ENCODE data around the gene HIGD1A. TPM values are rescaled to one million over a fixed set of nuclear protein-coding genes. Genes with fewer than 3 reads are reported as not detected.

HIGD1A gene
- total and polyA plus RNA-seq, 2 of the 4 experiments (the other 2 are of a cell fraction) = 86.6 to 137 TPM

DNA sequence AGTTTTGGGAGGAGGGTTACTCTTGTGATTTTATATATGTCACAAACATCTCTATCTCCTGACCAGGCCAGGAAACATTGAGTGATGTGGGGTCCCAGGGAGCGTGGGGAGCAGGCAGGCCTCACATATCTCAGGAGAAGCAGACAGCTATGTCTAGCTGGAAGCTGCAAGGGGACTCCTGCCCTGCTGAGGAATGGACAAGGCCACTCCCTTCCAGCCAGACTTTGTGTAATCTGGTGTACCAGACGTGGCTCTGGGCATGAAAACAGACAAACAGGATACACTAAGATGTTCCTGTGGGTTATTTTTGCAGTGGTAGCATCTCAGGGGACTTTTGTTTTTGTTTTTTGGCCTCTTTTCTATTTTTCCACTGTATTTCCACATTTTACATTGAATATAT lies 48.2 kb upstream of the HIGD1A start:
- Histone ChIP-seq H3K9ac (ENCODE audit: low read depth, low read length) (no peak overlapping the region), H3K14ac (replicated peaks; ENCODE audit: low read depth, low read length) (no peak overlapping the region), H3K79me1 (ENCODE audit: low read depth in 1 of 2, low read length in 2 of 2) (no peaks in the 10 kb centered on the region), H3K4me2 (ENCODE audit: low read depth, low read length) (no peak overlapping the region), H3K4ac (ENCODE audit: low read depth, low read length) (no peak overlapping the region), H3K27me3 (ENCODE audit: control insufficient read depth, insufficient read depth, low read length) (peaks cover 44% of the 10 kb centered on the region), H3K18ac (ENCODE audit: low read depth, low read length) (no peak overlapping the region), H2BK5ac (ENCODE audit: low read depth, low read length, poor library complexity, severe bottlenecking) (no peak overlapping the region), H3K4me1 (ENCODE audit: control insufficient read depth, insufficient read depth, low read length) (no peaks in the 10 kb centered on the region), H3K27ac (ENCODE audit: insufficient read depth, low read length) (no peak overlapping the region), H3K36me3 (ENCODE audit: control insufficient read depth, insufficient read depth, low read length) (no peaks in the 10 kb centered on the region), H3K9me3 (ENCODE audit: control insufficient read depth, insufficient read depth, low read length) (no peaks in the 10 kb centered on the region), H3K4me3 (ENCODE audit: insufficient read depth, low read depth, low read length) (no peak overlapping the region), H2AFZ (replicated peaks; ENCODE audit: low read length, poor library complexity) (no peak overlapping the region), H2AK9ac (replicated peaks; ENCODE audit: low read depth, low read length, poor library complexity) (no peak overlapping the region), H4K91ac (ENCODE audit: insufficient read depth, low read depth, low read length) (no peak overlapping the region), H3K23ac (ENCODE audit: low read depth, low read length) (no peak overlapping the region), H2BK20ac (ENCODE audit: low read depth, low read length) (no peak overlapping the region), H4K20me1 (ENCODE audit: insufficient read depth, low read length) (no peaks in the 10 kb centered on the region), H3K9me1 (ENCODE audit: insufficient read depth, low read length) (no peaks in the 10 kb centered on the region), H3K56ac (ENCODE audit: extremely low read depth, insufficient read depth, low read length) (no peak overlapping the region), H2AK5ac (ENCODE audit: low read depth, low read length) (no peak overlapping the region), H2BK15ac (ENCODE audit: low read depth, low read length) (no peak overlapping the region), H2BK120ac (ENCODE audit: low read depth, low read length) (no peak overlapping the region), H4K8ac (ENCODE audit: low read depth in 2 of 2, low read length in 2 of 2) (no peak overlapping the region), H4K5ac (ENCODE audit: low read depth, low read length) (no peak overlapping the region)
- in situ Hi-C loops (cut with MboI; ENCODE audit: low sequenced_read_pairs) (no loop called here), dilution Hi-C loops (cut with HindIII; ENCODE audit: low sequenced_read_pairs, unreplicated experiment) (no loop called here), intact Hi-C loops (cut with micrococcal nuclease) (no loop called here)
- ChIA-PET CTCF (interaction anchor here (1.0 kb wide), 1 partner anchor 13 kb away, joined by 3 read pairs; no protein-coding TSS in a partner anchor), POLR2A (ENCODE audit: unreplicated experiment) (no interaction called here)
- WGBS, 2 experiments (ENCODE audit: extremely low coverage in 2 of 2, insufficient read length in 1 of 2) = 0% methylated on average over 1 of the region's 2 CpGs; no CpG with 5 or more reads in 1 of the 2 experiments
- DNase-seq (no peak), ATAC-seq (ENCODE audit: low read depth) (no peak)
- TF ChIP-seq MAFK (IDR thresholded peaks at IDR 0.05; ENCODE audit: low read depth, low read length) = no peak
- no peak for TF ChIP-seq MXI1 (IDR thresholded peaks at IDR 0.05; ENCODE audit: borderline replicate concordance, low read depth, low read length)
- BruUV-seq (replicated peaks) = no TSS peak

Measured in IMR-90 (cell line).